ENCODE data around the gene PER3. TPM values are rescaled to one million over a fixed set of nuclear protein-coding genes. Genes with fewer than 3 reads are reported as not detected.

Gene PER3
- total and polyA plus RNA-seq, 5 donors from 2014 or later, result 3.7 to 14.1 (median 4.1) TPM

- Mint-ChIP-seq H3K27ac (no peak overlapping the region), H3K4me3 (no peak overlapping the region), H3K27me3 (no peaks in the 10 kb centered on the region), H3K4me1 (peaks cover 0 to 4% (median 0%) of the 10 kb centered on the region in 4 donors), H3K36me3 (no peaks in the 10 kb centered on the region), H3K9me3 (no peaks in the 10 kb centered on the region)
- H3K27me3 ChIP-seq (ENCODE audit: control insufficient read depth, insufficient read depth, low read length), result no peaks in the 10 kb centered on the region
- no peak overlapping the region for H3K4me3 ChIP-seq (ENCODE audit: low read depth, low read length)
- no peak for ATAC-seq (ENCODE audit: low read depth in 2 of 2)
- H3K36me3 ChIP-seq (ENCODE audit: control insufficient read depth, insufficient read depth, low read length), result peaks cover 5% of the 10 kb centered on the region
- DNase-seq, result no peak
- no peaks in the 10 kb centered on the region for H3K9me3 ChIP-seq (ENCODE audit: control insufficient read depth in 2 of 2, low read length in 2 of 2)
- H3K27ac ChIP-seq (ENCODE audit: insufficient read depth, low read length, poor library complexity, severe bottlenecking), result no peak overlapping the region
- H3K4me1 ChIP-seq (ENCODE audit: control insufficient read depth, insufficient read depth, low read length, poor library complexity, severe bottlenecking), result no peaks in the 10 kb centered on the region
Measured at GRCh38 chr1:7861452-7861851, 77.4 kb downstream of the PER3 start.

- Histone ChIP-seq H3K27ac (ENCODE audit: insufficient read depth, low read length, poor library complexity, severe bottlenecking) (no peak overlapping the region), H3K27me3 (ENCODE audit: control insufficient read depth, insufficient read depth, low read length) (no peaks in the 10 kb centered on the region), H3K9me3 (ENCODE audit: control insufficient read depth in 2 of 2, low read length in 2 of 2) (no peaks in the 10 kb centered on the region), H3K36me3 (ENCODE audit: control insufficient read depth, insufficient read depth, low read length) (peaks cover 5% of the 10 kb centered on the region), H3K4me3 (ENCODE audit: low read depth, low read length) (no peak overlapping the region), H3K4me1 (ENCODE audit: control insufficient read depth, insufficient read depth, low read length, poor library complexity, severe bottlenecking) (no peaks in the 10 kb centered on the region)
- Mint-ChIP-seq H3K27me3 (no peaks in the 10 kb centered on the region), H3K4me1 (no peaks in the 10 kb centered on the region), H3K27ac (peak overlapping the region in 1 of 3 donors; percentile 41), H3K4me3 (no peak overlapping the region), H3K36me3 (no peaks in the 10 kb centered on the region), H3K9me3 (no peaks in the 10 kb centered on the region)
- DNase-seq (no peak), ATAC-seq (ENCODE audit: low read depth in 2 of 2) (no peak)
Measured at GRCh38 chr1:7862211-7863060, 78.3 kb downstream of the PER3 start.

GRCh38 chr1:7863756-7864328 is 79.8 kb downstream of the PER3 start:
- Mint-ChIP-seq H3K4me3 (no peak overlapping the region), H3K27ac (no peak overlapping the region), H3K4me1 (no peaks in the 10 kb centered on the region), H3K36me3 (no peaks in the 10 kb centered on the region), H3K27me3 (no peaks in the 10 kb centered on the region), H3K9me3 (no peaks in the 10 kb centered on the region)
- ATAC-seq (ENCODE audit: low read depth in 2 of 2) (no peak), DNase-seq (no peak)
- H3K4me3 ChIP-seq (ENCODE audit: low read depth, low read length), result no peak overlapping the region
- H3K36me3 ChIP-seq (ENCODE audit: control insufficient read depth, insufficient read depth, low read length), result peaks cover 5% of the 10 kb centered on the region
- no peak overlapping the region for H3K27ac ChIP-seq (ENCODE audit: insufficient read depth, low read length, poor library complexity, severe bottlenecking)
- H3K27me3 ChIP-seq (ENCODE audit: control insufficient read depth, insufficient read depth, low read length), result no peaks in the 10 kb centered on the region
- no peaks in the 10 kb centered on the region for H3K9me3 ChIP-seq (ENCODE audit: control insufficient read depth in 2 of 2, low read length in 2 of 2)
- no peaks in the 10 kb centered on the region for H3K4me1 ChIP-seq (ENCODE audit: control insufficient read depth, insufficient read depth, low read length, poor library complexity, severe bottlenecking)

GRCh38 chr1:7865978-7866377 is 81.9 kb downstream of the PER3 start:
- H3K9me3 ChIP-seq (ENCODE audit: control insufficient read depth in 2 of 2, low read length in 2 of 2), result no peaks in the 10 kb centered on the region
- H3K4me3 Mint-ChIP-seq, result no peak overlapping the region
- H3K36me3 ChIP-seq (ENCODE audit: control insufficient read depth, insufficient read depth, low read length), result peaks cover 5% of the 10 kb centered on the region
- no peak for DNase-seq
- no peak overlapping the region for H3K27ac ChIP-seq (ENCODE audit: insufficient read depth, low read length, poor library complexity, severe bottlenecking)
- no peaks in the 10 kb centered on the region for H3K27me3 ChIP-seq (ENCODE audit: control insufficient read depth, insufficient read depth, low read length)
- H3K4me3 ChIP-seq (ENCODE audit: low read depth, low read length), result no peak overlapping the region
- no peaks in the 10 kb centered on the region for H3K4me1 Mint-ChIP-seq
- no peaks in the 10 kb centered on the region for H3K4me1 ChIP-seq (ENCODE audit: control insufficient read depth, insufficient read depth, low read length, poor library complexity, severe bottlenecking)
- H3K36me3 Mint-ChIP-seq, result no peaks in the 10 kb centered on the region
- ATAC-seq (ENCODE audit: low read depth in 2 of 2), result no peak
- no peaks in the 10 kb centered on the region for H3K27me3 Mint-ChIP-seq
- H3K9me3 Mint-ChIP-seq, result no peaks in the 10 kb centered on the region
- no peak overlapping the region for H3K27ac Mint-ChIP-seq

GRCh38 chr1:7868070-7868780 is 84.1 kb downstream of the PER3 start:
- no peak overlapping the region for H3K4me3 Mint-ChIP-seq
- H3K9me3 Mint-ChIP-seq, result no peaks in the 10 kb centered on the region
- Histone ChIP-seq H3K4me3 (ENCODE audit: low read depth, low read length) (no peak overlapping the region), H3K36me3 (ENCODE audit: control insufficient read depth, insufficient read depth, low read length) (peaks cover 5% of the 10 kb centered on the region), H3K27me3 (ENCODE audit: control insufficient read depth, insufficient read depth, low read length) (no peaks in the 10 kb centered on the region), H3K4me1 (ENCODE audit: control insufficient read depth, insufficient read depth, low read length, poor library complexity, severe bottlenecking) (no peaks in the 10 kb centered on the region), H3K27ac (ENCODE audit: insufficient read depth, low read length, poor library complexity, severe bottlenecking) (no peak overlapping the region), H3K9me3 (ENCODE audit: control insufficient read depth in 2 of 2, low read length in 2 of 2) (no peaks in the 10 kb centered on the region)
- no peak for DNase-seq
- no peaks in the 10 kb centered on the region for H3K4me1 Mint-ChIP-seq
- no peaks in the 10 kb centered on the region for H3K27me3 Mint-ChIP-seq
- peaks cover 1% of the 10 kb centered on the region for H3K36me3 Mint-ChIP-seq
- peak overlapping the region in 1 of 3 donors; percentile 79 for H3K27ac Mint-ChIP-seq
- ATAC-seq (ENCODE audit: low read depth in 2 of 2), result no peak

GRCh38 chr1:7869136-7869920 is 85.2 kb downstream of the PER3 start:
- H3K4me1 Mint-ChIP-seq, result peaks cover 0 to 2% (median 0%) of the 10 kb centered on the region in 4 donors

GRCh38 chr1:7871136-7871535 is 87.0 kb downstream of the PER3 start:
- Histone ChIP-seq H3K9me3 (ENCODE audit: control insufficient read depth in 2 of 2, low read length in 2 of 2) (no peaks in the 10 kb centered on the region), H3K4me3 (ENCODE audit: low read depth, low read length) (no peak overlapping the region), H3K36me3 (ENCODE audit: control insufficient read depth, insufficient read depth, low read length) (no peaks in the 10 kb centered on the region), H3K27ac (ENCODE audit: insufficient read depth, low read length, poor library complexity, severe bottlenecking) (no peak overlapping the region), H3K27me3 (ENCODE audit: control insufficient read depth, insufficient read depth, low read length) (no peaks in the 10 kb centered on the region), H3K4me1 (ENCODE audit: control insufficient read depth, insufficient read depth, low read length, poor library complexity, severe bottlenecking) (no peaks in the 10 kb centered on the region)
- no peaks in the 10 kb centered on the region for H3K27me3 Mint-ChIP-seq
- H3K4me1 Mint-ChIP-seq, result peaks cover 0 to 2% (median 0%) of the 10 kb centered on the region in 4 donors
- H3K4me3 Mint-ChIP-seq, result no peak overlapping the region
- DNase-seq (no peak), ATAC-seq (ENCODE audit: low read depth in 2 of 2) (no peak)
- no peaks in the 10 kb centered on the region for H3K9me3 Mint-ChIP-seq
- H3K36me3 Mint-ChIP-seq, result peaks cover 3% of the 10 kb centered on the region
- no peak overlapping the region for H3K27ac Mint-ChIP-seq

More at GRCh38 chr1:7869136-7869920, 85.2 kb downstream of the PER3 start:
- no peaks in the 10 kb centered on the region for H3K9me3 Mint-ChIP-seq
- Histone ChIP-seq H3K27me3 (ENCODE audit: control insufficient read depth, insufficient read depth, low read length) (no peaks in the 10 kb centered on the region), H3K27ac (ENCODE audit: insufficient read depth, low read length, poor library complexity, severe bottlenecking) (no peak overlapping the region), H3K9me3 (ENCODE audit: control insufficient read depth in 2 of 2, low read length in 2 of 2) (no peaks in the 10 kb centered on the region), H3K36me3 (ENCODE audit: control insufficient read depth, insufficient read depth, low read length) (peaks cover 1% of the 10 kb centered on the region), H3K4me3 (ENCODE audit: low read depth, low read length) (no peak overlapping the region), H3K4me1 (ENCODE audit: control insufficient read depth, insufficient read depth, low read length, poor library complexity, severe bottlenecking) (no peaks in the 10 kb centered on the region)
- H3K27me3 Mint-ChIP-seq, result no peaks in the 10 kb centered on the region
- H3K4me3 Mint-ChIP-seq, result no peak overlapping the region
- no peak for ATAC-seq (ENCODE audit: low read depth in 2 of 2)
- peak overlapping the region in 1 of 3 donors; percentile 21 for H3K27ac Mint-ChIP-seq
- DNase-seq, result no peak
- H3K36me3 Mint-ChIP-seq, result peaks cover 3% of the 10 kb centered on the region
